Uterus (tissue), 2 donors: ENCODE results near the gene PIAS1.

ENCODE experiments used
- POLR2A ChIP-seq, 2 donors: fragments of 450-650 bp; IDR thresholded peaks; one replicate each; pipeline ENCODE4 v1.6.1; 2016; ENCODE audit warnings: antibody characterized with exemption in 2 of 2, mild to moderate bottlenecking in 1 of 2, moderate library complexity in 1 of 2
- TF ChIP-seq, protein P1 (sequence below), 4 experiments: fragments of 200-600 bp in 2 of 4; fragments of 450-650 bp in 2 of 4; sonication (generic) in 2 of 4; IDR thresholded peaks; one replicate each; pipeline ENCODE4 v1.5.1; 2016 to 2019; ENCODE audit warnings: antibody characterized with exemption in 4 of 4, mild to moderate bottlenecking in 2 of 4, moderate library complexity in 1 of 4

DNA sequence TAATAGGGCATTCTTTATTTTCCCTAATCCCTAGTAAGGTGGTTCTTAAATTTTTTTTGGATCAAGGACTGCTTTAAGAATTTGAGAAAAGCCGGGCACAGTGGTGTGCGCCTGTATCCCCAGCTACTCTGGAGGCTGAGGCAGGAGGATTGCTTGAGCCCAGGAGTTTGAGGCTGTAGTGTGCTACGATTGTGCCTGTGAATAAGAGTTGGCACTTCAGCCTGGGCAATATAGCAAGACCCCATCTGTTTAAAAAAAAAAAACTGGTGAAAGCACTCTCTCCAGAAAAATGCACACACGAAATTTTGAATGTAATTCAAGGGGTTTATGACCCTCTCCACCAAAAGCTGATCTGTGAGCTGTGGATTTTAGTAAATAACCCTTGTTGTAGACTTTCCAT lies 119.0 kb downstream of the PIAS1 start:
- TF ChIP-seq, protein P1, sequence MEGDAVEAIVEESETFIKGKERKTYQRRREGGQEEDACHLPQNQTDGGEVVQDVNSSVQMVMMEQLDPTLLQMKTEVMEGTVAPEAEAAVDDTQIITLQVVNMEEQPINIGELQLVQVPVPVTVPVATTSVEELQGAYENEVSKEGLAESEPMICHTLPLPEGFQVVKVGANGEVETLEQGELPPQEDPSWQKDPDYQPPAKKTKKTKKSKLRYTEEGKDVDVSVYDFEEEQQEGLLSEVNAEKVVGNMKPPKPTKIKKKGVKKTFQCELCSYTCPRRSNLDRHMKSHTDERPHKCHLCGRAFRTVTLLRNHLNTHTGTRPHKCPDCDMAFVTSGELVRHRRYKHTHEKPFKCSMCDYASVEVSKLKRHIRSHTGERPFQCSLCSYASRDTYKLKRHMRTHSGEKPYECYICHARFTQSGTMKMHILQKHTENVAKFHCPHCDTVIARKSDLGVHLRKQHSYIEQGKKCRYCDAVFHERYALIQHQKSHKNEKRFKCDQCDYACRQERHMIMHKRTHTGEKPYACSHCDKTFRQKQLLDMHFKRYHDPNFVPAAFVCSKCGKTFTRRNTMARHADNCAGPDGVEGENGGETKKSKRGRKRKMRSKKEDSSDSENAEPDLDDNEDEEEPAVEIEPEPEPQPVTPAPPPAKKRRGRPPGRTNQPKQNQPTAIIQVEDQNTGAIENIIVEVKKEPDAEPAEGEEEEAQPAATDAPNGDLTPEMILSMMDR (IDR thresholded peaks at IDR 0.05), result no peak
- no peak for TF ChIP-seq POLR2A (IDR thresholded peaks at IDR 0.05)
